Measurements from ENCODE around the gene USP2. TPM values are rescaled to one million over a fixed set of nuclear protein-coding genes. Genes with fewer than 3 reads are reported as not detected.

Gene USP2
- total RNA-seq, 1 experiment from 2014 or later, result 5.7 TPM

DNA sequence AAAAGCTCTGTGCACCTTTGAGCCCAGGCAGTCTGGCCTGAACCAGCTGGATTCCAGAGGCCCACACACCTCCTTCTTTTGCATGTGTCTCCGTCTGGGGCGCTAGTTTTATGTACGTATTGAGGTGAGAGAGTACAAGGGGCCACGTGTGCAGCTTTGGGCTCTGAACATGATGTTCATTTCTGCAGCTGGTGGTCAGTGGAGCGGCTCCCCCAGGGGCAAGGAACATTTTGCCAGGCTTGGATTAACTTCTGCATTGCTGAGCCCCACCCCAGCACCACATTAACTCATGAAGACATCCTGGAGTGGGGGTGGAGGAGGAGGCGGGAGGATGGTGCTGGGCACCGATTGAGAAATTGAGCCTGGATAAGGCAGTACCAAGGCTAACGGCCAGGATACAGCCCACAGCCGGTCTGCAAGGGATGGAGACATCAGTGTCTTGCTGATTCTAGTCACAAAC is 13.8 kb downstream of the USP2 start:
- Histone ChIP-seq H3K9ac (ENCODE audit: extremely low read depth, insufficient read length, low read length) (no peak overlapping the region), H2BK12ac (ENCODE audit: insufficient read length, low read depth, low read length) (no peak overlapping the region), H3K4me1 (ENCODE audit: insufficient read depth, low read length) (0 out of 2 replicates have a peak, but pooled peaks cover 2% of the 10 kb centered on the region), H2BK20ac (ENCODE audit: low read depth, low read length, poor library complexity, severe bottlenecking) (no peak overlapping the region), H2BK5ac (ENCODE audit: insufficient read length, low read length) (no peak overlapping the region), H3K18ac (ENCODE audit: insufficient read length, low read depth, low read length) (no peak overlapping the region), H3K56ac (ENCODE audit: insufficient read length, low read depth, low read length) (no peak overlapping the region), H2AFZ (ENCODE audit: low read length) (no peak overlapping the region), H3K14ac (ENCODE audit: insufficient read depth, low read length) (no peak overlapping the region; the same call in 1 of the 2 replicates), H3K4me2 (ENCODE audit: insufficient read depth, insufficient read length, low read length) (no peak overlapping the region), H2AK5ac (ENCODE audit: insufficient read length, low read length) (no peak overlapping the region), H3K27ac (ENCODE audit: insufficient read length, low read depth, low read length) (no peak overlapping the region), H4K20me1 (ENCODE audit: control insufficient read depth, insufficient read depth, insufficient read length) (peaks cover 4% of the 10 kb centered on the region), H3K79me1 (ENCODE audit: insufficient read depth, low read depth, low read length, poor library complexity, severe bottlenecking) (no peaks in the 10 kb centered on the region), H2BK120ac (ENCODE audit: low read depth, low read length, poor library complexity, severe bottlenecking) (no peak overlapping the region), H4K5ac (ENCODE audit: insufficient read length, low read depth, low read length) (no peak overlapping the region), H3K23ac (ENCODE audit: insufficient read length, low read depth, low read length) (no peak overlapping the region), H4K8ac (replicated peaks; ENCODE audit: insufficient read length, low read depth, low read length) (no peak overlapping the region), H3K27me3 (ENCODE audit: insufficient read depth, low read length) (peaks cover 21% of the 10 kb centered on the region; the same call in 1 of the 2 replicates), H3T11ph (ENCODE audit: low read length) (no peak overlapping the region), H2BK15ac (ENCODE audit: low read depth, low read length) (no peak overlapping the region), H3K4ac (ENCODE audit: low read depth, low read length) (no peak overlapping the region), H4K91ac (ENCODE audit: insufficient read length, low read depth, low read length) (no peak overlapping the region), H3K79me2 (ENCODE audit: insufficient read depth, low read length) (no peaks in the 10 kb centered on the region), H3K9me3 (ENCODE audit: control insufficient read depth, low read depth, low read length) (no peaks in the 10 kb centered on the region), H3K23me2 (ENCODE audit: insufficient read length, low read depth, low read length, poor library complexity, severe bottlenecking) (peaks cover 4% of the 10 kb centered on the region)
- WGBS (ENCODE audit: extremely low coverage, insufficient read length, low lambda C conversion rate), result no CpG with 5 or more reads among the region's 9 CpGs
- no peak overlapping the region for H3K27ac Mint-ChIP-seq
- H3K4me3 Mint-ChIP-seq, result no peak overlapping the region
- H3K36me3 Mint-ChIP-seq (ENCODE audit: insufficient read depth in 1 of 3, low read depth in 3 of 3), result peaks cover 0 to 6% (median 2%) of the 10 kb centered on the region in 3 experiments; a peak in 5 of 7 replicates
- no peak for DNase-seq
- peaks cover 48 to 56% of the 10 kb centered on the region in 2 experiments for H3K4me1 Mint-ChIP-seq
- TF ChIP-seq, protein P1, sequence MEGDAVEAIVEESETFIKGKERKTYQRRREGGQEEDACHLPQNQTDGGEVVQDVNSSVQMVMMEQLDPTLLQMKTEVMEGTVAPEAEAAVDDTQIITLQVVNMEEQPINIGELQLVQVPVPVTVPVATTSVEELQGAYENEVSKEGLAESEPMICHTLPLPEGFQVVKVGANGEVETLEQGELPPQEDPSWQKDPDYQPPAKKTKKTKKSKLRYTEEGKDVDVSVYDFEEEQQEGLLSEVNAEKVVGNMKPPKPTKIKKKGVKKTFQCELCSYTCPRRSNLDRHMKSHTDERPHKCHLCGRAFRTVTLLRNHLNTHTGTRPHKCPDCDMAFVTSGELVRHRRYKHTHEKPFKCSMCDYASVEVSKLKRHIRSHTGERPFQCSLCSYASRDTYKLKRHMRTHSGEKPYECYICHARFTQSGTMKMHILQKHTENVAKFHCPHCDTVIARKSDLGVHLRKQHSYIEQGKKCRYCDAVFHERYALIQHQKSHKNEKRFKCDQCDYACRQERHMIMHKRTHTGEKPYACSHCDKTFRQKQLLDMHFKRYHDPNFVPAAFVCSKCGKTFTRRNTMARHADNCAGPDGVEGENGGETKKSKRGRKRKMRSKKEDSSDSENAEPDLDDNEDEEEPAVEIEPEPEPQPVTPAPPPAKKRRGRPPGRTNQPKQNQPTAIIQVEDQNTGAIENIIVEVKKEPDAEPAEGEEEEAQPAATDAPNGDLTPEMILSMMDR (conservative IDR thresholded peaks at IDR 0.05), result no peak
- peaks cover 2 to 5% of the 10 kb centered on the region in 2 experiments; a peak in 2 of 5 replicates for H3K9me3 Mint-ChIP-seq
- peaks cover 61% of the 10 kb centered on the region for H3K27me3 Mint-ChIP-seq (ENCODE audit: low read depth)
